K562 (cell line): ENCODE measurements around the gene CPSF4L. TPM values are rescaled to one million over a fixed set of nuclear protein-coding genes. Genes with fewer than 3 reads are reported as not detected.

Experiments used
- ARID1B ChIP-seq: fragments of 450-650 bp; IDR thresholded peaks from 2 replicates; pipeline ENCODE4 v1.6.1; 2016; ENCODE audit warnings: antibody characterized with exemption, mild to moderate bottlenecking, inconsistent platforms
- ATF1 ChIP-seq, 2 experiments: fragments of 450-650 bp in 1 of 2; IDR thresholded peaks; 2 replicates each; pipeline ENCODE4 v1.6.1; 2016; ENCODE audit warnings: missing compliant biosample characterization in 1 of 2, missing genetic modification characterization in 1 of 2
- CBFA2T2 ChIP-seq: fragments of 450-650 bp; conservative IDR thresholded peaks from 2 replicates; pipeline ENCODE4 v1.6.1; 2017; ENCODE audit warnings: mild to moderate bottlenecking
- DPF2 ChIP-seq: fragments of 450-650 bp; IDR thresholded peaks from 2 replicates; pipeline ENCODE4 v1.6.1; 2016
- EP300 ChIP-seq: IDR thresholded peaks from 2 replicates; pipeline ENCODE4 v1.6.1; 2012; ENCODE audit warnings: low read length, improper control_type of control experiment
- GATA2 ChIP-seq: sonication (generic); formaldehyde crosslinking; IDR thresholded peaks from 2 replicates; pipeline ENCODE4 v1.4.0; 2020; ENCODE audit warnings: mild to moderate bottlenecking, missing genetic modification reagents
- JUND ChIP-seq, 2 experiments: IDR thresholded peaks; 2 replicates in 1 of 2; 3 replicates in 1 of 2; pipeline ENCODE4 v1.6.1; 2011; ENCODE audit warnings: borderline replicate concordance in 2 of 2, low read depth in 2 of 2, low read length in 2 of 2, improper control_type of control experiment in 1 of 2, missing biosample characterization in 1 of 2, missing genetic modification characterization in 1 of 2, missing genetic modification reagents in 1 of 2
- MEIS2 ChIP-seq: fragments of 450-650 bp; IDR thresholded peaks from 2 replicates; pipeline ENCODE4 v1.6.1; 2014; ENCODE audit warnings: mild to moderate bottlenecking; ENCODE audit not compliant: partially characterized antibody
- MYC ChIP-seq, 2 experiments: fragments of 250-450 bp in 1 of 2; sonication (Bioruptor Pico) in 1 of 2; IDR thresholded peaks; 2 replicates each; pipeline versions ENCODE4 v1.5.1 to v1.6.1; 2012 to 2021; ENCODE audit warnings: low read depth in 2 of 2, borderline replicate concordance in 1 of 2, improper control_type of control experiment in 1 of 2, low read length in 1 of 2, mild to moderate bottlenecking in 1 of 2, moderate library complexity in 1 of 2
- NR2C1 ChIP-seq, 2 experiments: fragments of 450-650 bp; IDR thresholded peaks; 2 replicates each; pipeline ENCODE4 v1.6.1; 2017; ENCODE audit warnings: mild to moderate bottlenecking in 2 of 2, antibody characterized with exemption in 1 of 2, inconsistent platforms in 1 of 2, missing compliant biosample characterization in 1 of 2, missing genetic modification characterization in 1 of 2
- SMAD4 ChIP-seq: fragments of 250-450 bp; sonication (Bioruptor Pico); conservative IDR thresholded peaks from 2 replicates; pipeline ENCODE4 v1.8.0; 2021; ENCODE audit warnings: inconsistent platforms, mild to moderate bottlenecking, moderate library complexity
- SMARCA5 ChIP-seq: fragments of 450-650 bp; IDR thresholded peaks from 2 replicates; pipeline ENCODE4 v1.6.1; 2016
- SMARCE1 ChIP-seq: fragments of 450-650 bp; IDR thresholded peaks from 2 replicates; pipeline ENCODE4 v1.7.1; 2016; ENCODE audit warnings: mild to moderate bottlenecking
- SOX6 ChIP-seq: fragments of 450-650 bp; IDR thresholded peaks from 2 replicates; pipeline ENCODE4 v1.6.1; 2014; ENCODE audit warnings: mild to moderate bottlenecking
- STAT5A ChIP-seq: IDR thresholded peaks from 2 replicates; pipeline ENCODE4 v1.6.1; 2012; ENCODE audit warnings: low read length, inconsistent platforms, borderline replicate concordance
- TAF1 ChIP-seq: IDR thresholded peaks from 2 replicates; pipeline ENCODE4 v1.6.1; 2011; ENCODE audit warnings: mild to moderate bottlenecking, low read length, moderate library complexity; ENCODE audit not compliant: insufficient read depth, control insufficient read depth, severe bottlenecking; ENCODE audit errors: extremely low read depth
- ZBTB7A ChIP-seq: IDR thresholded peaks from 2 replicates; pipeline ENCODE4 v1.6.1; 2011; ENCODE audit warnings: low read depth, mild to moderate bottlenecking, low read length, moderate library complexity, borderline replicate concordance; ENCODE audit not compliant: control insufficient read depth
- ZFP30 ChIP-seq: fragments of 250-450 bp; sonication (Bioruptor Pico); IDR thresholded peaks from 2 replicates; pipeline ENCODE4 v1.8.0; 2022; ENCODE audit warnings: moderate library complexity, mild to moderate bottlenecking, inconsistent platforms, borderline replicate concordance
- ZNF354B ChIP-seq: fragments of 250-450 bp; sonication (Bioruptor Pico); IDR thresholded peaks from 2 replicates; pipeline ENCODE4 v1.4.0; 2020
- ZNF695 ChIP-seq: fragments of 450-650 bp; formaldehyde crosslinking; IDR thresholded peaks from 2 replicates; pipeline ENCODE4 v1.4.0; 2020; ENCODE audit warnings: mild to moderate bottlenecking, moderate library complexity
- polyA plus RNA-seq, 8 experiments: library from polyadenylated mRNA; depleted of rRNA in 4 of 8; stranded (reverse) in 5 of 8; unstranded in 3 of 8; fragments of >200 nt; fragmentation: Nextera tagmentation in 2 of 8; fragmentation: Illumina TruSeq in 1 of 8; extraction: Ambion mirVana in 2 of 8; extraction: Trizol in 1 of 8; gene quantifications; 2 replicates each; pipeline versions ENCODE4 v1.2.1 to v1.2.3, GENCODE V29; 2011 to 2014; ENCODE audit warnings: inconsistent platforms in 1 of 8, missing spikeins in 1 of 8
- total RNA-seq, 7 experiments: library from RNA; depleted of rRNA in 6 of 7; stranded (reverse); fragments of >200 nt in 6 of 7; fragmentation: Illumina TruSeq in 2 of 7; extraction: Trizol in 2 of 7; gene quantifications; 2 replicates each; pipeline versions ENCODE4 v1.2.1 to v1.2.3, GENCODE V29; 2011 to 2021; ENCODE audit warnings: low replicate concordance in 1 of 7
- TF ChIP-seq, protein P1 (sequence below): sonication (generic); formaldehyde crosslinking; IDR thresholded peaks from 2 replicates; pipeline ENCODE4 v1.9.0; 2022; ENCODE audit warnings: mild to moderate bottlenecking, missing genetic modification reagents
- TF ChIP-seq, protein P2 (sequence below): fragments of 450-650 bp; IDR thresholded peaks from 2 replicates; pipeline ENCODE4 v1.6.1; 2018; ENCODE audit not compliant: partially characterized antibody

Gene CPSF4L
- total and polyA plus RNA-seq, 9 of the 15 experiments (the other 6 are each of a cell fraction or from before 2014, with no cell fraction given) = not detected

DNA sequence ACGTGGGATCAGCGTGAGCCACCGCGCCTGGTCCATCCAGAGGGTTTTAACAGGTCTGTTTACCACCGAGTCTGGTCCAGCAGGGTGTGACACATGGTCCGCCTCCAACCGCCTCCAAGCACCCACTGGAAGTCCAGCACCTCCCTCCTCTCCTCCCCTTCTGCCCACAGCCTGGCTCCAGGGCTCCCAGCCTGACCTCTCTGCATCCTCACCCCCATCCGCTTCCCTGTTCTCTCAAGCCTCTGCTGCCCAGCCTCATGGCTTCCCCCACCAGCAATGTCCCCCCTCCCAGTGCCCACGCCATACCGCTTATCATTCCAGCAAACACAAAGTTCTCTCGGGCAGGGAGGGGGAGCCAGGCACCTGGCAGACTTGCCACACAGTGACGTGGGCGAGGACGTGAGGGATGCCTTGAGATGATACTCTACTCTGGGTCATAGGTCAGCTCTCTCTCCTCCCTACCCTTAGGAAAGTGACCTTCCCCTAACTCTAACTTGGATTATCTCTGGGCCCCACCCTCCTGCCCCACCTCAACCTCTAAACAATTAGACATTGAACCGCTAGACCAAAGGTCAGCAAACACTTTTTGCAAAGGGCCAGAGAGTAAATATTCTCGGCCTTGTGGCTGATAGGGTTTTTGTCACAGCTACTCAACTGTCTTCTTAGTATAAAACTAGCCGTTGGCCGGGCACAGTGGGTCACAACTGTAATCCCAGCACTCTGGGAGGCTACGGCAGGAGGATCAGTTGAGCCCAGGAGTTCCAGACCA, 27.0 kb upstream of the CPSF4L start (continued):
- TF ChIP-seq ZBTB7A (peak; percentile 54; the same call in 1 of the 2 replicates), ZNF354B (CRISPR knock-in tag) (no peak), STAT5A (peak; percentile 49; the same call in 1 of the 2 replicates), GATA2 (CRISPR knock-in tag) (0 out of 2 replicates have a peak, but pooled peaks have one; percentile 21), ARID1B (peak; percentile 71), ZNF695 (CRISPR knock-in tag) (no peak), CBFA2T2 (peak; percentile 84), EP300 (peak; percentile 54; the same call in 1 of the 2 replicates), SMARCA5 (0 out of 2 replicates have a peak, but pooled peaks have one; percentile 33), MYC (IDR thresholded peaks at IDR 0.05; ENCODE audit: low read depth, low read length) (peak; percentile 13; the same call in 1 of the 2 replicates), MYC (CRISPR knock-in tag; IDR thresholded peaks at IDR 0.05; ENCODE audit: borderline replicate concordance, low read depth) (no peak), SMAD4 (CRISPR knock-in tag) (peak; percentile 45; the same call in 1 of the 2 replicates), SOX6 (peak; percentile 89), MEIS2 (no peak), TAF1 (peak; percentile 23), DPF2 (peak; percentile 53; the same call in 1 of the 2 replicates), SMARCE1 (peak; percentile 29; the same call in 1 of the 2 replicates), ZFP30 (CRISPR knock-in tag) (no peak), ATF1 (CRISPR knock-in tag; IDR thresholded peaks at IDR 0.05) (no peak), ATF1 (tag; IDR thresholded peaks at IDR 0.05) (peak; percentile 58), JUND (IDR thresholded peaks at IDR 0.05; ENCODE audit: borderline replicate concordance, low read depth, low read length) (peak; percentile 23; the same call in 1 of the 2 replicates), JUND (tag; IDR thresholded peaks at IDR 0.05; ENCODE audit: borderline replicate concordance, low read depth, low read length) (no peak; the same call in 2 of the 3 replicates), NR2C1 (IDR thresholded peaks at IDR 0.05) (peak; percentile 90), NR2C1 (tag; IDR thresholded peaks at IDR 0.05) (peak; percentile 91)
- TF ChIP-seq, protein P1, sequence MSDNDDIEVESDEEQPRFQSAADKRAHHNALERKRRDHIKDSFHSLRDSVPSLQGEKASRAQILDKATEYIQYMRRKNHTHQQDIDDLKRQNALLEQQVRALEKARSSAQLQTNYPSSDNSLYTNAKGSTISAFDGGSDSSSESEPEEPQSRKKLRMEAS (CRISPR knock-in tag) = peak; percentile 67
- TF ChIP-seq, protein P2, sequence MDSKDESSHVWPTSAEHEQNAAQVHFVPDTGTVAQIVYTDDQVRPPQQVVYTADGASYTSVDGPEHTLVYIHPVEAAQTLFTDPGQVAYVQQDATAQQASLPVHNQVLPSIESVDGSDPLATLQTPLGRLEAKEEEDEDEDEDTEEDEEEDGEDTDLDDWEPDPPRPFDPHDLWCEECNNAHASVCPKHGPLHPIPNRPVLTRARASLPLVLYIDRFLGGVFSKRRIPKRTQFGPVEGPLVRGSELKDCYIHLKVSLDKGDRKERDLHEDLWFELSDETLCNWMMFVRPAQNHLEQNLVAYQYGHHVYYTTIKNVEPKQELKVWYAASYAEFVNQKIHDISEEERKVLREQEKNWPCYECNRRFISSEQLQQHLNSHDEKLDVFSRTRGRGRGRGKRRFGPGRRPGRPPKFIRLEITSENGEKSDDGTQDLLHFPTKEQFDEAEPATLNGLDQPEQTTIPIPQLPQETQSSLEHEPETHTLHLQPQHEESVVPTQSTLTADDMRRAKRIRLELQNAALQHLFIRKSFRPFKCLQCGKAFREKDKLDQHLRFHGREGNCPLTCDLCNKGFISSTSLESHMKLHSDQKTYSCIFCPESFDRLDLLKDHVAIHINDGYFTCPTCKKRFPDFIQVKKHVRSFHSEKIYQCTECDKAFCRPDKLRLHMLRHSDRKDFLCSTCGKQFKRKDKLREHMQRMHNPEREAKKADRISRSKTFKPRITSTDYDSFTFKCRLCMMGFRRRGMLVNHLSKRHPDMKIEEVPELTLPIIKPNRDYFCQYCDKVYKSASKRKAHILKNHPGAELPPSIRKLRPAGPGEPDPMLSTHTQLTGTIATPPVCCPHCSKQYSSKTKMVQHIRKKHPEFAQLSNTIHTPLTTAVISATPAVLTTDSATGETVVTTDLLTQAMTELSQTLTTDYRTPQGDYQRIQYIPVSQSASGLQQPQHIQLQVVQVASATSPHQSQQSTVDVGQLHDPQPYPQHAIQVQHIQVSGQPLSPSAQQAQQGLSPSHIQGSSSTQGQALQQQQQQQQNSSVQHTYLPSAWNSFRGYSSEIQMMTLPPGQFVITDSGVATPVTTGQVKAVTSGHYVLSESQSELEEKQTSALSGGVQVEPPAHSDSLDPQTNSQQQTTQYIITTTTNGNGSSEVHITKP = peak; percentile 59
